Prostate gland (tissue), 2 donors: ENCODE data around the gene RNF6. TPM values are rescaled to one million over a fixed set of nuclear protein-coding genes. Genes with fewer than 3 reads are reported as not detected.

ENCODE experiments used
- DNase-seq: peaks from one replicate; pipeline ENCODE4 v3.0.0-alpha.2; 2019; ENCODE audit warnings: low spot score
- H3K27ac ChIP-seq, 2 donors: fragments of 200-600 bp; sonication (generic); 2 replicates each; pipeline ENCODE4 v1.5.1; 2017 to 2019
- H3K27me3 ChIP-seq: fragments of 200-600 bp; sonication (generic); replicated peaks from 2 replicates; pipeline ENCODE4 v1.5.1; 2019; ENCODE audit not compliant: insufficient read depth
- H3K36me3 ChIP-seq, 2 donors: fragments of 200-600 bp; sonication (generic); 1 replicate in 1 of 2; 2 replicates in 1 of 2; pipeline versions ENCODE4 v1.5.1 to v1.8.1; 2017 to 2019
- H3K4me1 ChIP-seq: fragments of 200-600 bp; sonication (generic); replicated peaks from 2 replicates; pipeline ENCODE4 v1.5.1; 2019
- H3K4me3 ChIP-seq, 2 donors: fragments of 200-600 bp; sonication (generic); 2 replicates each; pipeline ENCODE4 v1.5.1; 2017 to 2019
- H3K9me3 ChIP-seq: fragments of 200-600 bp; sonication (generic); 2 replicates; pipeline ENCODE4 v1.5.1; 2017
- CTCF ChIP-seq, 4 experiments: fragments of 200-600 bp in 2 of 4; fragments of 450-650 bp in 2 of 4; sonication (generic) in 2 of 4; IDR thresholded peaks; 1 replicate in 3 of 4; 2 replicates in 1 of 4; pipeline ENCODE4 v1.5.1; 2016 to 2019; ENCODE audit warnings: antibody characterized with exemption in 4 of 4, mild to moderate bottlenecking in 2 of 4, moderate library complexity in 2 of 4
- POLR2A ChIP-seq: fragments of 450-650 bp; IDR thresholded peaks from one replicate; pipeline ENCODE4 v1.6.1; 2016; ENCODE audit warnings: antibody characterized with exemption, mild to moderate bottlenecking
- POLR2AphosphoS5 ChIP-seq: sonication (generic); formaldehyde crosslinking; IDR thresholded peaks from one replicate; pipeline ENCODE4 v1.6.1; 2017; ENCODE audit warnings: antibody characterized with exemption
- WGBS: methylation state at CpG from one replicate; pipeline ENCODE4 v1.1.5; 2018; 5-methylcytosine and 5-hydroxymethylcytosine counted together
- intact Hi-C: fragments of 100-400 bp; cut with DNase I; formaldehyde crosslinking; loops from one replicate; pipeline ENCODE4 v1.14.2; 2022
- total RNA-seq, 2 donors: library from RNA; depleted of rRNA; stranded (reverse); fragments of >200 nt; gene quantifications; one replicate each; pipeline ENCODE4 v1.1.0, GENCODE V29; 2016

Gene RNF6
- total RNA-seq, 2 donors from 2014 or later = 22.4 to 28.2 TPM

- 87% methylated on average over 2 of the region's 2 CpGs for WGBS
- Histone ChIP-seq H3K27me3 (no peaks in the 10 kb centered on the region), H3K27ac (no peak overlapping the region), H3K4me1 (peaks cover 7% of the 10 kb centered on the region), H3K4me3 (no peak overlapping the region), H3K36me3 (peaks cover 4 to 8% of the 10 kb centered on the region in 2 donors), H3K9me3 (no peaks in the 10 kb centered on the region)
- intact Hi-C loops = no loop called here
- no peak for DNase-seq
- TF ChIP-seq POLR2AphosphoS5 (no peak), CTCF (IDR thresholded peaks at IDR 0.05) (no peak), POLR2A (no peak)
These were observed 6.1 kb downstream of the RNF6 start for GRCh38 chr13:26216042-26216441.

DNA sequence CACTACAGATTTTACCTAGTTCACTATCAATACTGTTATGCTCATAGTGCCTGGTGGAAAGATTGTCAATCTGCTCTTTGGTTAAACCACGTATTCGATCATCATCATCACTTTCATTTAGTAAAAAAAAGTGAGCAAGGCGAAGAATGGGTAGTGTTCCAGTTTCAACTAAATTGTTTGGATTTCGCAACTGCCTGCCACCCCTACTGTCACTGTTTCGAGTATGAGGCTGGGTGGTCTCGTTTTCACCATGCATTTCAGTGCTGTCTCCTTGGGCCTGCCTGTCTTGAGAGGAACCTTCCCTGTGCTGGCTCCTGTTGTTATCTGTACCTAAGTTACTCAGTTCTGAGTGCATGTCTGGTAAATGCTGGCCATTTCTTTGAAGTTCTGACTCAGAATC, 8.1 kb downstream of the RNF6 start:
- no peak for DNase-seq
- H3K27ac ChIP-seq = no peak overlapping the region
- no peaks in the 10 kb centered on the region for H3K27me3 ChIP-seq
- peaks cover 4% of the 10 kb centered on the region for H3K4me1 ChIP-seq
- 89% methylated on average over 6 of the region's 6 CpGs for WGBS
- peaks cover 4 to 8% of the 10 kb centered on the region in 2 donors for H3K36me3 ChIP-seq
- TF ChIP-seq POLR2A (no peak), CTCF (IDR thresholded peaks at IDR 0.05) (no peak), POLR2AphosphoS5 (no peak)
- intact Hi-C loops = no loop called here
- H3K4me3 ChIP-seq = no peak overlapping the region
- H3K9me3 ChIP-seq = no peaks in the 10 kb centered on the region

GRCh38 chr13:26213345-26213744, 8.8 kb downstream of the RNF6 start:
- H3K4me1 ChIP-seq = peaks cover 4% of the 10 kb centered on the region
- intact Hi-C loops = no loop called here
- H3K9me3 ChIP-seq = no peaks in the 10 kb centered on the region
- H3K36me3 ChIP-seq = peaks cover 4 to 8% of the 10 kb centered on the region in 2 donors
- H3K27me3 ChIP-seq = no peaks in the 10 kb centered on the region
- TF ChIP-seq POLR2AphosphoS5 = no peak
- TF ChIP-seq POLR2A = no peak
- TF ChIP-seq CTCF (IDR thresholded peaks at IDR 0.05) = no peak
- whole genome bisulfite sequencing = 85% methylated on average over 1 of the region's 1 CpG
- no peak overlapping the region for H3K27ac ChIP-seq
- no peak overlapping the region for H3K4me3 ChIP-seq
- DNase-seq = no peak

GRCh38 chr13:26208287-26208686, 13.8 kb downstream of the RNF6 start:
- H3K36me3 ChIP-seq = peaks cover 0 to 4% of the 10 kb centered on the region in 2 donors
- WGBS = 100% methylated on average over 1 of the region's 1 CpG

More at GRCh38 chr13:26208287-26208686, 13.8 kb downstream of the RNF6 start:
- TF ChIP-seq POLR2AphosphoS5 = no peak
- TF ChIP-seq CTCF (IDR thresholded peaks at IDR 0.05) = no peak
- no peak for TF ChIP-seq POLR2A
- no peak overlapping the region for H3K27ac ChIP-seq
- H3K9me3 ChIP-seq = no peaks in the 10 kb centered on the region
- H3K27me3 ChIP-seq = no peaks in the 10 kb centered on the region
- DNase-seq = no peak
- intact Hi-C loops = no loop called here
- H3K4me1 ChIP-seq = peaks cover 4% of the 10 kb centered on the region
- no peak overlapping the region for H3K4me3 ChIP-seq
